Breast epithelium (tissue), 4 donors: ENCODE results near the gene LTB4R. TPM values are rescaled to one million over a fixed set of nuclear protein-coding genes. Genes with fewer than 3 reads are reported as not detected.
"Not testable (repeated sequence)": the region's sequence is repeated elsewhere in the genome, so short reads cannot be mapped to it uniquely, and the experiment has no call there.

ENCODE experiments used
- DNase-seq, 2 donors: peaks; one replicate each; pipeline ENCODE4 v3.0.0-alpha.2; 2019; ENCODE audit warnings: low spot score in 2 of 2
- H3K27ac ChIP-seq, 2 donors: fragments of 200-600 bp; sonication (generic) in 1 of 2; one replicate each; pipeline ENCODE4 v1.5.1; 2016 to 2019; ENCODE audit warnings: mild to moderate bottlenecking in 1 of 2
- H3K27me3 ChIP-seq, 2 donors: fragments of 200-600 bp; sonication (generic) in 1 of 2; one replicate each; pipeline versions ENCODE4 v1.5.1 to v1.6.0; 2017 to 2019; ENCODE audit warnings: control low read depth in 1 of 2, mild to moderate bottlenecking in 1 of 2
- H3K36me3 ChIP-seq: fragments of 200-600 bp; one replicate; pipeline ENCODE4 v1.5.1; 2019
- H3K4me1 ChIP-seq, 2 donors: fragments of 200-600 bp; sonication (generic); one replicate each; pipeline ENCODE4 v1.5.1; 2016 to 2019; ENCODE audit warnings: control low read depth in 1 of 2
- H3K4me3 ChIP-seq, 3 donors: fragments of 200-600 bp; sonication (generic); 1 replicate in 2 of 3; 2 replicates in 1 of 3; pipeline ENCODE4 v1.5.1; 2016 to 2019; ENCODE audit warnings: mild to moderate bottlenecking in 3 of 3, moderate library complexity in 2 of 3
- H3K9me3 ChIP-seq, 2 donors: fragments of 200-600 bp; sonication (generic) in 1 of 2; one replicate each; pipeline ENCODE4 v1.5.1; 2016 to 2019; ENCODE audit warnings: control low read depth in 1 of 2
- POLR2A ChIP-seq: fragments of 450-650 bp; IDR thresholded peaks from one replicate; pipeline ENCODE4 v1.6.1; 2016; ENCODE audit warnings: antibody characterized with exemption, mild to moderate bottlenecking, moderate library complexity
- POLR2AphosphoS5 ChIP-seq, 3 donors: sonication (generic); formaldehyde crosslinking; IDR thresholded peaks; one replicate each; pipeline ENCODE4 v1.6.1; 2017; ENCODE audit warnings: antibody characterized with exemption in 3 of 3
- intact Hi-C: fragments of 100-400 bp; cut with DNase I; formaldehyde crosslinking; loops from one replicate; pipeline ENCODE4 v1.15.1; 2023; ENCODE audit warnings: low total_unique reads
- total RNA-seq, 3 donors: library from RNA; depleted of rRNA; stranded (reverse); fragments of >200 nt; gene quantifications; one replicate each; pipeline ENCODE4 v1.1.0, GENCODE V29; 2016
- TF ChIP-seq, protein P1 (sequence below), 3 donors: fragments of 450-650 bp; IDR thresholded peaks; one replicate each; pipeline ENCODE4 v1.5.1; 2016 to 2017; ENCODE audit warnings: antibody characterized with exemption in 3 of 3, mild to moderate bottlenecking in 3 of 3, moderate library complexity in 3 of 3

LTB4R gene
- total RNA-seq, 3 donors from 2014 or later: 5.7 to 18.4 (median 12.8) TPM

DNA sequence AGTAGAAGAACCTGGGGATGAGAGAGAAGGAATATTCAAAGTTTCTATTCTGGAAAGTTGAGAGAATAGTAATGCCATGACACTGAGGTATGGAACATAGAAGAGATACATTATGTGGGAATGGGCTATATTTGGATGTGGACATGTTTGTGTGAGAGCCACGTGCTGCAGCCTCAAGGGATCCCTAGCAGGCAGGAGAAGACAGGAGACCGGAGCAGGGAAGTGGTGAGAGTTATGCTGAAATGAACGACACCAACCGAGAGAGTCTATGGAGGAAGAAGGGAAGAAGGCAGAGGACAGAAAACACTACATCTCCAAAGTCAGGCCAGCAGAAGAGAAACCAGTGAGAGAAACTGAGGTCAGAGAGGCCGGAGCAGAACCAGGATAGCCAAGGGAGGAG, 38.4 kb downstream of the LTB4R start:
- intact Hi-C loops: loop anchor here (5.0 kb wide), 2 partner anchors 48 to 787 kb away; partner anchors contain the start of gene NYNRIN

GRCh38 chr14:24351517-24351916, 40.2 kb downstream of the LTB4R start:
- H3K27ac ChIP-seq: no peak overlapping the region
- H3K9me3 ChIP-seq: no peaks in the 10 kb centered on the region
- no peak for DNase-seq
- no peak overlapping the region for H3K4me3 ChIP-seq
- no peaks in the 10 kb centered on the region for H3K4me1 ChIP-seq
- H3K36me3 ChIP-seq: no peaks in the 10 kb centered on the region
- intact Hi-C loops: loop anchor here (5.0 kb wide), 1 partner anchor 789 kb away; no protein-coding TSS in a partner anchor
- no peaks in the 10 kb centered on the region for H3K27me3 ChIP-seq
- TF ChIP-seq POLR2A (no peak), POLR2AphosphoS5 (IDR thresholded peaks at IDR 0.05) (no peak)
- TF ChIP-seq, protein P1, sequence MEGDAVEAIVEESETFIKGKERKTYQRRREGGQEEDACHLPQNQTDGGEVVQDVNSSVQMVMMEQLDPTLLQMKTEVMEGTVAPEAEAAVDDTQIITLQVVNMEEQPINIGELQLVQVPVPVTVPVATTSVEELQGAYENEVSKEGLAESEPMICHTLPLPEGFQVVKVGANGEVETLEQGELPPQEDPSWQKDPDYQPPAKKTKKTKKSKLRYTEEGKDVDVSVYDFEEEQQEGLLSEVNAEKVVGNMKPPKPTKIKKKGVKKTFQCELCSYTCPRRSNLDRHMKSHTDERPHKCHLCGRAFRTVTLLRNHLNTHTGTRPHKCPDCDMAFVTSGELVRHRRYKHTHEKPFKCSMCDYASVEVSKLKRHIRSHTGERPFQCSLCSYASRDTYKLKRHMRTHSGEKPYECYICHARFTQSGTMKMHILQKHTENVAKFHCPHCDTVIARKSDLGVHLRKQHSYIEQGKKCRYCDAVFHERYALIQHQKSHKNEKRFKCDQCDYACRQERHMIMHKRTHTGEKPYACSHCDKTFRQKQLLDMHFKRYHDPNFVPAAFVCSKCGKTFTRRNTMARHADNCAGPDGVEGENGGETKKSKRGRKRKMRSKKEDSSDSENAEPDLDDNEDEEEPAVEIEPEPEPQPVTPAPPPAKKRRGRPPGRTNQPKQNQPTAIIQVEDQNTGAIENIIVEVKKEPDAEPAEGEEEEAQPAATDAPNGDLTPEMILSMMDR (IDR thresholded peaks at IDR 0.05): no peak

More for the DNA sequence above, 38.4 kb downstream of the LTB4R start:
- Histone ChIP-seq H3K9me3 (no peaks in the 10 kb centered on the region), H3K27me3 (no peaks in the 10 kb centered on the region), H3K4me1 (no peaks in the 10 kb centered on the region), H3K4me3 (no peak overlapping the region), H3K27ac (no peak overlapping the region), H3K36me3 (no peaks in the 10 kb centered on the region)
- no peak for TF ChIP-seq POLR2AphosphoS5 (IDR thresholded peaks at IDR 0.05)
- TF ChIP-seq, protein P1 (IDR thresholded peaks at IDR 0.05): no peak
- no peak for TF ChIP-seq POLR2A
- no peak for DNase-seq

- Histone ChIP-seq H3K4me3 (no peak overlapping the region), H3K27ac (peak overlapping the region; percentile 58 to 70), H3K27me3 (no peaks in the 10 kb centered on the region), H3K4me1 (no peaks in the 10 kb centered on the region), H3K9me3 (no peaks in the 10 kb centered on the region), H3K36me3 (no peaks in the 10 kb centered on the region)
- DNase-seq: no peak
- no peak for TF ChIP-seq POLR2A
- intact Hi-C loops: loop anchor here (5.0 kb wide), 1 partner anchor 792 kb away; no protein-coding TSS in a partner anchor
Measured at GRCh38 chr14:24353559-24354481, 42.5 kb downstream of the LTB4R start.

DNA sequence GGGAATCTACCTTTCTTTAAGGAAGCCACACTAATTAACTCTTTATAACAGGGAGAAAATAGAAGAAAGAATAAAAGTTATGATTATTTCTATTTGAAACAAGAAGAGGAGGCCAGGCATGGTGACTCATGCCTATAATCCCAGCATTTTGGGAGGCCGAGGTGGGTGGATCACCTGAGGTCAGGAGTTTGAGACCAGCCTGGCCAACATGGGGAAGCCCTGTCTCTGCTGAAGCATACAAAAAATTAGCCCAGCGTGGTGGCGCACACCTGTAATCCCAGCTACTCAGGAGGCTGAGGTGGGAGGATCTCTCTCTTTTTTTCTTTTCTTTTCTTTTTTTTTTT, 43.2 kb downstream of the LTB4R start:
- DNase-seq, H3K27me3 ChIP-seq, H3K4me3 ChIP-seq, H3K36me3 ChIP-seq, H3K4me1 ChIP-seq, H3K9me3 ChIP-seq: not testable (repeated sequence)
- H3K27ac ChIP-seq: peak overlapping the region; percentile 58 to 70
- intact Hi-C loops: loop anchor here (5.0 kb wide), 1 partner anchor 792 kb away; no protein-coding TSS in a partner anchor

GRCh38 chr14:24355009-24355408, 43.7 kb downstream of the LTB4R start:
- no peak for DNase-seq
- intact Hi-C loops: no loop called here

More at GRCh38 chr14:24355009-24355408, 43.7 kb downstream of the LTB4R start:
- Histone ChIP-seq H3K9me3 (no peaks in the 10 kb centered on the region), H3K27me3 (no peaks in the 10 kb centered on the region), H3K4me1 (no peaks in the 10 kb centered on the region), H3K36me3 (no peaks in the 10 kb centered on the region), H3K27ac (peak overlapping the region in 1 of 2 donors; percentile 70), H3K4me3 (no peak overlapping the region)
- TF ChIP-seq, protein P1 (IDR thresholded peaks at IDR 0.05): no peak
- TF ChIP-seq POLR2A (no peak), POLR2AphosphoS5 (IDR thresholded peaks at IDR 0.05) (no peak)
